Amniotic stem cell (primary cell): ENCODE results near the gene NDUFB3.
"Not testable (repeated sequence)": the region's sequence is repeated elsewhere in the genome, so short reads cannot be mapped to it uniquely, and the experiment has no call there.

ENCODE experiments used
- DNase-seq: peaks from one replicate; lab custom pipeline; 2025; lab: John Stamatoyannopoulos, UW

The NDUFB3 gene

GRCh38 chr2:201093573-201093972, 21.8 kb downstream of the NDUFB3 start:
- no peak for DNase-seq

- no peak for DNase-seq
These were observed 28.7 kb downstream of the NDUFB3 start for GRCh38 chr2:201100497-201100896.

GRCh38 chr2:201105759-201106158, 34.0 kb downstream of the NDUFB3 start:
- no peak for DNase-seq

- DNase-seq, result no peak
These were observed 35.8 kb downstream of the NDUFB3 start for GRCh38 chr2:201107624-201108023.

GRCh38 chr2:201108341-201108740, 36.5 kb downstream of the NDUFB3 start:
- no peak for DNase-seq

- DNase-seq, result no peak
These were observed 37.4 kb downstream of the NDUFB3 start for GRCh38 chr2:201109186-201109585.

- DNase-seq, result no peak
These were observed 38.8 kb downstream of the NDUFB3 start for GRCh38 chr2:201110615-201111014.

GRCh38 chr2:201111096-201111495, 39.3 kb downstream of the NDUFB3 start:
- DNase-seq, result no peak

GRCh38 chr2:201114350-201114749, 42.5 kb downstream of the NDUFB3 start:
- DNase-seq, result no peak

GRCh38 chr2:201114846-201115245, 43.0 kb downstream of the NDUFB3 start:
- DNase-seq, result no peak

- peak; percentile 25 for DNase-seq
These were observed 44.5 kb downstream of the NDUFB3 start, which contains the start of gene CFLAR for GRCh38 chr2:201116115-201116958. TSS of gene CFLAR (plus strand) at chr2:201116164. CDS start at chr2:201129866, 13,702 bp downstream.

- peak; percentile 48 for DNase-seq
These were observed 45.3 kb downstream of the NDUFB3 start for GRCh38 chr2:201116959-201117734.

GRCh38 chr2:201117735-201118094, 45.9 kb downstream of the NDUFB3 start:
- DNase-seq, result not testable (repeated sequence)

GRCh38 chr2:201118121-201118960, 46.5 kb downstream of the NDUFB3 start:
- DNase-seq, result peak; percentile 30

- DNase-seq, result peak; percentile 39
These were observed 47.4 kb downstream of the NDUFB3 start for GRCh38 chr2:201118961-201119854.

GRCh38 chr2:201122276-201122675, 50.5 kb downstream of the NDUFB3 start:
- no peak for DNase-seq

GRCh38 chr2:201126308-201127151, 54.7 kb downstream of the NDUFB3 start:
- no peak for DNase-seq

GRCh38 chr2:201127152-201127511, 55.3 kb downstream of the NDUFB3 start:
- no peak for DNase-seq

- no peak for DNase-seq
These were observed 55.8 kb downstream of the NDUFB3 start for GRCh38 chr2:201127570-201127969.

- no peak for DNase-seq
These were observed 56.2 kb downstream of the NDUFB3 start for GRCh38 chr2:201128033-201128432.
